ENCODE results near the gene DNMT3A.

GRCh38 chr2:25341011-25341727 is 556 bp downstream of the DNMT3A start:
- no peak for TF ChIP-seq POLR2AphosphoS5 (IDR thresholded peaks at IDR 0.05; ENCODE audit: insufficient read depth, low read depth, low read length)
- no peak for TF ChIP-seq POLR2A (IDR thresholded peaks at IDR 0.05; ENCODE audit: low read depth, low read length)
- TF ChIP-seq CTCF (IDR thresholded peaks at IDR 0.05; ENCODE audit: extremely low read depth in 1 of 2, insufficient read depth in 1 of 2, low read depth in 1 of 2, low read length in 2 of 2): no peak
